PC-3 (cell line): ENCODE measurements around the gene BCL7C.

ENCODE experiments used
- CTCF ChIP-seq: fragments of 300-600 bp; sonication (generic); conservative IDR thresholded peaks from 2 replicates; pipeline ENCODE4 v1.5.1; 2017; ENCODE audit warnings: antibody characterized with exemption, low read depth, mild to moderate bottlenecking, low read length
- EZH2 ChIP-seq: fragments of 300-600 bp; sonication (generic); IDR thresholded peaks from one replicate; pipeline ENCODE4 v1.6.1; 2017; ENCODE audit warnings: antibody characterized with exemption, mild to moderate bottlenecking, low read length; ENCODE audit not compliant: unreplicated experiment
- EZH2phosphoT487 ChIP-seq: fragments of 300-600 bp; sonication (generic); IDR thresholded peaks from 2 replicates; pipeline ENCODE4 v1.6.1; 2018; ENCODE audit warnings: mild to moderate bottlenecking, antibody characterized with exemption, low read length, borderline replicate concordance

- TF ChIP-seq CTCF = no peak
- TF ChIP-seq EZH2 = no peak
- no peak for TF ChIP-seq EZH2phosphoT487
These were observed 9.1 kb upstream of the BCL7C start for GRCh38 chr16:30903002-30903401.
